Activated naive CD4-positive, alpha-beta T cell treated with anti-CD3 and anti-CD28 coated beads, Interleukin-2, amount 10 ng/mL, durations not matched to agents 7 days and 5 days (primary cell): ENCODE results near the gene SAFB2.
A peak's percentile ranks its signal among the peaks of the same experiment; 100 is the strongest.

ENCODE experiments used
- CTCF ChIA-PET: fragments of 350-600 bp; sonication (Branson Sonifier 250); formaldehyde crosslinking; loops from one replicate; lab custom pipeline; 2021; ENCODE audit warnings: antibody characterized with exemption; lab: Charles Lee
- DNase-seq: peaks from one replicate; pipeline ENCODE4 v3.0.0-alpha.2; 2020
- H3K27ac Mint-ChIP-seq: one replicate; pipeline ENCODE4 v1.8.0; 2021; ENCODE audit warnings: mild to moderate bottlenecking, moderate library complexity, mixed read lengths
- H3K27me3 Mint-ChIP-seq: one replicate; pipeline ENCODE4 v1.8.0; 2021; ENCODE audit warnings: mild to moderate bottlenecking, mixed read lengths
- H3K36me3 Mint-ChIP-seq: one replicate; pipeline ENCODE4 v1.8.0; 2021; ENCODE audit warnings: mixed read lengths
- H3K4me1 Mint-ChIP-seq: one replicate; pipeline ENCODE4 v1.8.0; 2021; ENCODE audit warnings: mixed read lengths
- H3K4me3 Mint-ChIP-seq: one replicate; pipeline ENCODE4 v1.8.0; 2021; ENCODE audit warnings: mild to moderate bottlenecking, moderate library complexity, mixed read lengths
- H3K9me3 Mint-ChIP-seq: one replicate; pipeline ENCODE4 v1.8.0; 2021; ENCODE audit warnings: mixed read lengths

SAFB2 gene

GRCh38 chr19:5571777-5572176 lies 50.8 kb downstream of the SAFB2 start:
- no peak for DNase-seq
- CTCF ChIA-PET = no interaction called here
- no peaks in the 10 kb centered on the region for H3K9me3 Mint-ChIP-seq
- no peak overlapping the region for H3K4me3 Mint-ChIP-seq
- no peaks in the 10 kb centered on the region for H3K4me1 Mint-ChIP-seq
- H3K27ac Mint-ChIP-seq = no peak overlapping the region
- H3K36me3 Mint-ChIP-seq = no peaks in the 10 kb centered on the region
- no peaks in the 10 kb centered on the region for H3K27me3 Mint-ChIP-seq

- Mint-ChIP-seq H3K36me3 (no peaks in the 10 kb centered on the region), H3K27me3 (peaks cover 1% of the 10 kb centered on the region), H3K9me3 (no peaks in the 10 kb centered on the region), H3K4me1 (no peaks in the 10 kb centered on the region), H3K4me3 (no peak overlapping the region), H3K27ac (no peak overlapping the region)
- no peak for DNase-seq
- CTCF ChIA-PET = interaction anchor here (1.5 kb wide), 1 partner anchor 20 kb away, joined by 3 read pairs; no protein-coding TSS in a partner anchor
Observed at GRCh38 chr19:5567970-5568407, 54.6 kb downstream of the SAFB2 start.

- H3K9me3 Mint-ChIP-seq = no peaks in the 10 kb centered on the region
- peak; percentile 18 for DNase-seq
- no peaks in the 10 kb centered on the region for H3K4me1 Mint-ChIP-seq
- H3K27ac Mint-ChIP-seq = no peak within 1 kb of the TSS
- no peaks in the 10 kb centered on the region for H3K36me3 Mint-ChIP-seq
- peaks cover 5% of the 10 kb centered on the region for H3K27me3 Mint-ChIP-seq
- CTCF ChIA-PET = interaction anchor here (1.5 kb wide), 1 partner anchor 19 kb away, joined by 3 read pairs; no protein-coding TSS in a partner anchor
- H3K4me3 Mint-ChIP-seq = no peak within 1 kb of the TSS
Observed at GRCh38 chr19:5567360-5567969, 55.1 kb downstream of the SAFB2 start, which contains the start of gene TINCR. TSS of gene TINCR (minus strand) at chr19:5567953.

DNA sequence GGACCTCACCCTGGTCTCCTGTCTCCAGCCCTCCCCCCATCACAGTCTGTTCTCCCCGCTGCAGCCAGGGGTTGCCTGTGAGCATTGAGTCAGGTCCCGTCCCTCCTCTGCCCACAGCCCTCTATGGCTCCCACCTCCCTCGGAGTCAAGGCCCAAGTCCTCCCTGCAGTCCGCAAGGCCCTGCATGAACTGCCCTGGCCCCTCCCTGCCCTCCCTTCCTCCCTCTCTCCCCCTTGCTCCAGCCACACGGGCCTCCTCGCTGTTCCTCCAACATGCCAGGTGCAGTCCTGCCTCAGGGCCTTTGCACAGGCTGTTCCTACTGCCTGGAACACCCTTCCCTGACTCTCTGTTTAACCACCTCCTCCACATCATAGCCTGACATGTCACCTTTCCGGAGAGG lies 57.6 kb downstream of the SAFB2 start:
- H3K9me3 Mint-ChIP-seq = peaks cover 10% of the 10 kb centered on the region
- no peaks in the 10 kb centered on the region for H3K36me3 Mint-ChIP-seq
- CTCF ChIA-PET = interaction anchor here (0.6 kb wide), 1 partner anchor 71 kb away, joined by 3 read pairs; no protein-coding TSS in a partner anchor
- no peaks in the 10 kb centered on the region for H3K4me1 Mint-ChIP-seq
- DNase-seq = no peak
- peaks cover 5% of the 10 kb centered on the region for H3K27me3 Mint-ChIP-seq
- no peak overlapping the region for H3K27ac Mint-ChIP-seq
- no peak overlapping the region for H3K4me3 Mint-ChIP-seq

- no peaks in the 10 kb centered on the region for H3K36me3 Mint-ChIP-seq
- no peaks in the 10 kb centered on the region for H3K4me1 Mint-ChIP-seq
- CTCF ChIA-PET = no interaction called here
- no peak for DNase-seq
- peaks cover 5% of the 10 kb centered on the region for H3K27me3 Mint-ChIP-seq
- no peak overlapping the region for H3K27ac Mint-ChIP-seq
- H3K9me3 Mint-ChIP-seq = peaks cover 10% of the 10 kb centered on the region
- H3K4me3 Mint-ChIP-seq = no peak overlapping the region
Observed at GRCh38 chr19:5563935-5564612, 58.5 kb downstream of the SAFB2 start.

DNA sequence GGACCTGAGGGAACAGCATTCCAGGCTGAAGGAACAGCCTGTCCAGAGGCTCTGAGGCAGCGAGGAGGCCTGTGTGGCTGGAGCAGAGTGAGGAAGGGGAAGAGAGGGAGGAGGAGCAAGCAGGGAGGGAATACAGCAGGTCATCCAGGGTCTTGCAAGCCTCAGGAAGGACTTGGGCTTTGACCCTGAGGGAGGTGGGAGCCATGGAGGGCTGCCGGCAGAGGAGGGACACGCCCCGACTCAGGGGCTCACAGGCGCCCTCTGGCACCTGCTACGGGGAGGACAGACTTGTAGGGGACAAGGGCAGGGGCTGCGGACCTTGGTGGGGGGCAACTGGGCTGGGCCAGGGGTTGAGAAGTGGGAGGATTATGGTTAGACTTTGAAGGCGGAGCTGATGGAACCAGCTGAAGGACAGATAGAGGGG lies 59.6 kb downstream of the SAFB2 start:
- Mint-ChIP-seq H3K36me3 (no peaks in the 10 kb centered on the region), H3K9me3 (peaks cover 10% of the 10 kb centered on the region), H3K27me3 (peaks cover 5% of the 10 kb centered on the region), H3K27ac (no peak overlapping the region), H3K4me1 (no peaks in the 10 kb centered on the region), H3K4me3 (no peak overlapping the region)
- no peak for DNase-seq
- CTCF ChIA-PET = no interaction called here

DNA sequence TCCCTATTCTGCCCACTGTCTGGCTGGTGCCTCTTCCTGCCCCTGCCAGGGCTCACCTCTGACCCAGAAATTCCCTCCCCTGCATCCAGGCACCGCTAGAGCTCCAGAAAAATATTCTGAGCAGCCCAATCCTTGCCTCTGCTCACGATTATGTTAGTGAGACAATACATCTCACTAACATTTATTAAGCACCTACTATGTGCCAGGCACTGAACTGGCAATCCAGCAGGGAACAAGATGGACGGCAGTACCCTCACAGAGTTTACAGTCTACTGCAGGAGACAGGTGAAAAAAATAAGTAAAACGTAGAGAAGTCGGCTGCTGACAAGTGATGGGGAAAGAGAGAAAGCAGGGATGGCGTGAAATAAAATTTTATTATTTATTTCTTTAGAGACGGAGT lies 60.3 kb downstream of the SAFB2 start:
- Mint-ChIP-seq H3K36me3 (no peaks in the 10 kb centered on the region), H3K27me3 (peaks cover 5% of the 10 kb centered on the region), H3K27ac (no peak overlapping the region), H3K4me3 (no peak overlapping the region), H3K4me1 (no peaks in the 10 kb centered on the region), H3K9me3 (peaks cover 10% of the 10 kb centered on the region)
- CTCF ChIA-PET = no interaction called here
- DNase-seq = no peak

- H3K27me3 Mint-ChIP-seq = peaks cover 9% of the 10 kb centered on the region
- H3K36me3 Mint-ChIP-seq = no peaks in the 10 kb centered on the region
- DNase-seq = no peak
- CTCF ChIA-PET = no interaction called here
- H3K4me3 Mint-ChIP-seq = no peak overlapping the region
- no peak overlapping the region for H3K27ac Mint-ChIP-seq
- peaks cover 10% of the 10 kb centered on the region for H3K9me3 Mint-ChIP-seq
- no peaks in the 10 kb centered on the region for H3K4me1 Mint-ChIP-seq
Observed at GRCh38 chr19:5561559-5561958, 61.0 kb downstream of the SAFB2 start.

DNA sequence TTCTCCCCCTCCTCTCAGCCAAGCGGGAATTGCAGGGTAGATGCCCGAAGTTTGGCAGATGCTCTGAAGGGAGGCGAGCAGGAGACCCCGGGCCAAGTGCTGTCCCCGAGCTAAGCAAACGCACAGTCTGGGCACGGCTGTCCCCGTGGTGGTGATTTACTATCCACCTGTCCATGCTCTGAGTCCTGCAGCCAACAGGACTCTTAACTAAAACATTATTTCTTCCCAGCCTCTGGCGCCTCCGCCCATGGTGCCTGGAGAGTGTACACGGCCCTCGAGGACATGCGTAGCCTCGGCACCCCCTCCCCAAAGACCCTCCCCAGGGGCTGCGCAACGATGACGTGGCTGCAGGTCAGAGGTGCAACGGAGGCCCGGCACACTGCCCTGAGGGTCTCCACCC lies 62.4 kb downstream of the SAFB2 start:
- H3K4me3 Mint-ChIP-seq = no peak overlapping the region
- no peaks in the 10 kb centered on the region for H3K36me3 Mint-ChIP-seq
- H3K27ac Mint-ChIP-seq = no peak overlapping the region
- CTCF ChIA-PET = no interaction called here
- peaks cover 10% of the 10 kb centered on the region for H3K27me3 Mint-ChIP-seq
- no peaks in the 10 kb centered on the region for H3K4me1 Mint-ChIP-seq
- no peak for DNase-seq
- H3K9me3 Mint-ChIP-seq = peaks cover 10% of the 10 kb centered on the region

GRCh38 chr19:5559804-5560133 lies 62.8 kb downstream of the SAFB2 start:
- no peak for DNase-seq
- peaks cover 10% of the 10 kb centered on the region for H3K27me3 Mint-ChIP-seq
- H3K36me3 Mint-ChIP-seq = no peaks in the 10 kb centered on the region
- H3K9me3 Mint-ChIP-seq = peaks cover 10% of the 10 kb centered on the region
- CTCF ChIA-PET = no interaction called here
- no peak overlapping the region for H3K4me3 Mint-ChIP-seq
- H3K27ac Mint-ChIP-seq = no peak overlapping the region
- no peaks in the 10 kb centered on the region for H3K4me1 Mint-ChIP-seq

GRCh38 chr19:5558101-5558621 lies 64.4 kb downstream of the SAFB2 start:
- Mint-ChIP-seq H3K9me3 (peaks cover 10% of the 10 kb centered on the region), H3K4me3 (no peak overlapping the region), H3K27me3 (peaks cover 10% of the 10 kb centered on the region), H3K27ac (no peak overlapping the region), H3K4me1 (no peaks in the 10 kb centered on the region), H3K36me3 (no peaks in the 10 kb centered on the region)
- DNase-seq = no peak
- CTCF ChIA-PET = no interaction called here

DNA sequence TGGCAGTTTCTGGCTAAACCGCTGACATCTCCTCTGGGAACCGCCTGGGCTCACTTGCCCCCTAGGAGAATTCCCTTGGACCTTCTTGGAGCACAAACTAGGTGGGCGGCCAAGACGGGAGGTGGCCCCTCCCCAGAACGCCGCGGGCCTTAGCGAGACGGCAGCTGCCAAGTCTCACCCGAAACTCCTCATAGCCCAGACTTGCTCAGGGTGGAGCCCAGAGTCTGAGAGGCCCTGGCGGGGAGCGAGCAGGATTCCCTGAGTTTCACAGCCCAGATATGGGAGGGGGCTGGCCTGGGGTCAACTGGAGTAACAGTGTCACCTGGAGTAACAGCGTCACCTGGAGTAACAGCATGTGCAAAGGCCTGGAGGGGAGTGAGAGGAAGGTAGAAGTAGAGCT lies 64.9 kb downstream of the SAFB2 start:
- peaks cover 10% of the 10 kb centered on the region for H3K9me3 Mint-ChIP-seq
- H3K36me3 Mint-ChIP-seq = no peaks in the 10 kb centered on the region

DNA sequence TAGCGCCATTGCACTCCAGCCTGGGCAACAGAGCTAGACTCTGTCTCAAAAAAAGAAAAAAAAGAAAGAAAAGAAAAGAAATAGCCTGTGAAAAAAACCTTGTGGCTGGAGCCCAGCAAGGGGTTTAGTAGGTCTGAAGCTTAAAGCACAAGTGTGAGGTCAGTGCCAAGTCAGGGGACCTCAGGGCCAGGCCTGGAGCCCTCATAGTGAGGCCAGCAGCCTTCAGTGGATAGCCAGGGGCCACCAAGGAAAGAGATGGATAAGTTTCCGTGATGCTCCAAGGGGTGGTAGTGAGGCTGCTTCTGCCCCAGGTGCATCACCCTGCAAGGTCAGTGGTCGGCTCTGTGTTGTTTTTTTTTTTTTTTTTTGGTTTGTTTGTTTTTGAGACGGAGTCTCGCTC lies 67.7 kb downstream of the SAFB2 start:
- CTCF ChIA-PET = no interaction called here
- no peaks in the 10 kb centered on the region for H3K9me3 Mint-ChIP-seq

More for the DNA sequence above, 64.9 kb downstream of the SAFB2 start:
- DNase-seq = no peak
- Mint-ChIP-seq H3K4me1 (no peaks in the 10 kb centered on the region), H3K27ac (no peak overlapping the region), H3K27me3 (peaks cover 5% of the 10 kb centered on the region), H3K4me3 (no peak overlapping the region)
- CTCF ChIA-PET = no interaction called here

DNA sequence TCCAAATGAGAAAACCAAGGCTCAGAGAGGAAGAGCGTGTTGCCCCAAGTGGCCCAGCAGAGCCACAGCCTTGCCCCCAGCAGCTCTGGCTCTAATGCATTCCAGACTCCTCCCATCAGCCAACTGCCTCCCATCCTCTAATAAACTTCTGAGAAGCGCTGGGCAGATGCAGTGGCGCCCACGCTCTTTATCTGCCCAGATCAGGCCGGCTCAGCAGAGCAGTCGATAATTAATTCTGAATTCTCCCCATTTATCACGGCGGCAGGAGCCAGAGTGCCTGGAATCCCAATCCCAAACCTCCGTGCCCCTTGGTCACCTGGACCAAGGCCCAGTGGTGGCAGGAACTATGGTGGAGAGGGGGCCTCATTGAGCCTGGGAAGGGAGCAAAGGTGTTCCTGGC lies 68.7 kb downstream of the SAFB2 start:
- H3K9me3 Mint-ChIP-seq = no peaks in the 10 kb centered on the region
- CTCF ChIA-PET = no interaction called here
- H3K36me3 Mint-ChIP-seq = no peaks in the 10 kb centered on the region
- no peak for DNase-seq
- H3K4me1 Mint-ChIP-seq = no peaks in the 10 kb centered on the region
- no peak overlapping the region for H3K27ac Mint-ChIP-seq
- no peak overlapping the region for H3K4me3 Mint-ChIP-seq
- peaks cover 14% of the 10 kb centered on the region for H3K27me3 Mint-ChIP-seq

More for the DNA sequence above, 67.7 kb downstream of the SAFB2 start:
- no peak overlapping the region for H3K27ac Mint-ChIP-seq
- no peak for DNase-seq
- H3K36me3 Mint-ChIP-seq = no peaks in the 10 kb centered on the region
- H3K4me3 Mint-ChIP-seq = no peak overlapping the region
- H3K4me1 Mint-ChIP-seq = no peaks in the 10 kb centered on the region
- H3K27me3 Mint-ChIP-seq = peaks cover 9% of the 10 kb centered on the region

GRCh38 chr19:5547881-5548280 lies 74.7 kb downstream of the SAFB2 start:
- H3K27ac Mint-ChIP-seq = no peak overlapping the region
- CTCF ChIA-PET = interaction anchor here (0.7 kb wide), 2 partner anchors 20 to 38 kb away, joined by 3 read pairs; partner anchors contain the start of gene TINCR
- no peak overlapping the region for H3K4me3 Mint-ChIP-seq
- peak; percentile 45 for DNase-seq
- H3K4me1 Mint-ChIP-seq = no peaks in the 10 kb centered on the region
- H3K9me3 Mint-ChIP-seq = no peaks in the 10 kb centered on the region
- H3K36me3 Mint-ChIP-seq = no peaks in the 10 kb centered on the region
- peaks cover 9% of the 10 kb centered on the region for H3K27me3 Mint-ChIP-seq
